DMS 273 treated with DMSO at 0.1 percent for 48 hours (cell line): ENCODE data around the gene OTOP2.
"Not testable (repeated sequence)": the region's sequence is repeated elsewhere in the genome, so short reads cannot be mapped to it uniquely, and the experiment has no call there.

Source experiments
- DNase-seq: peaks from one replicate; lab custom pipeline; 2025; lab: John Stamatoyannopoulos, UW

Gene OTOP2

GRCh38 chr17:74971069-74971841 lies 47.2 kb downstream of the OTOP2 start:
- DNase-seq: no peak

DNA sequence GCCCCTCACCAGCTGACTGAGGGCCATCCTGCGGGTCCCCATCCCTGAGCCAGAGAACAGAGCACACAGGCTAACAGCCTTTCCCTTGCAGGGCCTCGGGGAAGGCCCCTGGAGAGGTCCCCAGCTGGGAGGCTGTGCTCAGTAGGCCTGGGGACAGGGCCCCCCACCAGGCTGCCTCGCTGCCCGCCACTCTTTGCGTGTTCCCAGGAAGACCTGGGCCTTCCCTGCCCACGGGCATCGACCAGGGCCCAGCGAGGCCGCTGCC lies 47.7 kb downstream of the OTOP2 start:
- DNase-seq: no peak

DNA sequence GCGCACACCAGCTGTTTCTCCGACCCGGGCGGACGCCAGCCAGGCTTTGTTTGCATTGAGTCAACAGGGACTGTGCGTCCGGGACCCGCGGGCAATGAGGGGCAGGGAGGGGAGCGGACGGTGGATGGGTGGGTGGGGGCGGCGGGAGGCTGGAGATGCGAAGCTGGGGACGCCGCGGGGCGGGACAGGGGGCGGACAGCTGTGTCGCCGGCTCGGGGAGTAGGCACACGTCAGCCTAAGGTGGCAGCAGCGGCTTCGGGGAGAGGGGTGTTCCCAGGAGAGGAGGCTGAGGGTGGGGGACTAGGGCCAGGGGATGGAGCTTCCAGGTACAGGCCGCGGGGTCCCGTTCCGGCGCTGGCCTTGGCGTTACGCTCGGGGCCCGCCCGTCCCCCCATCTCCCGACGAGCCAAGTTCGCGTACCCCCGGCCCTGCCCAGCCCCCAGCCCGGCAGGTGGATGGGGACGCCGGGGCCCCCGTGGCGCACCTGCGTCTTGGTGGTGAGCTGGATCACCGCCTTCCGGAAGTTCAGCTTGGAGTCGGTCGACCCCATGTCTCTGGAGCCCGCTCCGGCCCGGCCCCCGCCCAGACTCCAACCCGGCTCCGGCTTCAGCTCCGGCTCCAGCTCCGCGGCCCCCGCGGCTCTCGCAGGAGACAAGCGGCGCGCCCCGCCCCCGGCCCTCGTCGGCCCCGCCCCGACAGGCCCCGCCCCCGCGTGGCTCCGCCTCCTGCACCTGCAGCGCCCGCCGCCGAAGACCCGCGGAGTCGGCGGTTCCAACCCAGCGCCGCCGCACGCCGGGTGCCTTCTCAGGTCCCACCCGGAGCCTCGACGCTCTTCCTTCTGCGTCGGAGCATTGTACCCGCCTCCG lies 48.3 kb downstream of the OTOP2 start, which contains the start of gene HID1:
Gene HID1, minus strand, starts transcription at position 653 of the 866 bp plus-strand sequence. Its CDS starts 103 bp downstream, at position 550.
- DNase-seq: no peak

GRCh38 chr17:74972973-74973328 lies 48.9 kb downstream of the OTOP2 start:
- no peak for DNase-seq

DNA sequence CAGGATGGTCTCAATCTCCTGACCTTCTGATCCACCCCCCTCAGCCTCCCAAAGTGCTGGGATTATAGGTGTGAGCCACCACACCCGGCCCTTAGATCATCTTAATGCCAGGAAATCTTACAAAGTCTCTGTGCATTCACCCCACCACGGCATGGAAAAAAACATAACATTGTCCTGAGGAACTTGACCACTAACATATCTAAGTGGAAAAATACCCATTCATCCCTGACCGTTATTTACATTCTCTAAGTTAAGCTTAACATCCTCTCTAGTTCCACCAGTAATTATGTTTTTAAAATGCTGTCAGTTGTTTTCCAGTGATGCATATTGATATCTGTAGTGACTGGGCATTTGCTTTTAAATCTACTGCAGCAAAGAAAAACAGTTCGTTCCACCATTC lies 51.9 kb downstream of the OTOP2 start:
- no peak for DNase-seq

GRCh38 chr17:74977802-74978201 lies 53.7 kb downstream of the OTOP2 start:
- DNase-seq: no peak

DNA sequence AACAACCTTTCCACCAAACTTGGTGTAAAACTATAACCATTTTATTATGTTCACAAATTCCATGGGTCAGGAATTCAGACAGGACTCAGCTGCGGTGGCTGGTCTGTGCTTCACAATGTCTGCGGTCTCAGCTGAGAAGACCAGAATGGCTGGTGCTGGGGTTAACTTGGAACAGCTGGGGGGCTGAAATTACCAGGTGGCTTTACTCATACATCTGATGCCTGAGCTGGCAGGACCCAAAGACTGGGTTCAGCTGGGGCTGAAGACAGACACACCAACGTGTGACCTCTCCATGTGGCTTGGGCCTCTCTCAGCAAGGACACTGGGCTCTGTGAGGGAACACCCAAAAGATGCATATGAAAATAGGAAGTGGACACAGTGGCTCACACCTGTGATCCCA lies 54.2 kb downstream of the OTOP2 start:
- no peak for DNase-seq

DNA sequence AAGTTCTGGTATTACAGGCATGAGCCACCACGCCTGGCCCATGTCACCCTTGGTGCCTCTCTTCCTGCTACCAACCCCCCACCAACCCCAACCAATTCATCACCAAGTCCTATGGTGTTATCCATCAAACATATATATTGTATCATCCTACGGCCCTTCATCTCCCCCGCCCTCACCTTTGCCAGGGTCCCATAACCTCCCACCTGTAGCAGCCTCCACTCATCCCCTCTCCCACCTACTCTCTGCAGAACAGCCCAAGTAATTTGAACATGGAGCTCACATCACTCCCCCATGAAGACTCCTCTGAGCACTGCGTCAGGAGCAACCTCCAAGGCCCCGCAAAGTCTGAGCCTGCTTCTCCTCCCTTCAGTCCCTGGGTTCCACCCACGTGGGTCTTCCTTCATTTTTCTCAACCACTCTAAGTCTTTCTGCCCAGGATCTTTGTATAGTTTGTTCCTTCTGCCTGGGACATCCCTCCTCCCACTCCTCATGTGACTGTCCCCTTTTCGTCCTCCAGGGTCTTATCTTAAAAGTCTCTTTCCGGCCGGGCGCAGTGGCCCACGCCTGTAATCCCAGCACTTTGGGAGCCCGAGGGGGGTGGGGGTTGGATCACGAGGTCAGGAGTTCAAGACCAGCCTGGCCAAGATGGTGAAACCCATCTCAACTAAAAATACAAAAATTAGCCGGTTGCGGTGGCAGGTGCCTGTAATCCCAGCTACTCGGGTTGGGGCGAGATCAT lies 55.5 kb downstream of the OTOP2 start:
- DNase-seq: no peak

GRCh38 chr17:74981318-74981978 lies 57.4 kb downstream of the OTOP2 start:
- DNase-seq: no peak

GRCh38 chr17:74981979-74982662 lies 58.0 kb downstream of the OTOP2 start:
- no peak for DNase-seq

DNA sequence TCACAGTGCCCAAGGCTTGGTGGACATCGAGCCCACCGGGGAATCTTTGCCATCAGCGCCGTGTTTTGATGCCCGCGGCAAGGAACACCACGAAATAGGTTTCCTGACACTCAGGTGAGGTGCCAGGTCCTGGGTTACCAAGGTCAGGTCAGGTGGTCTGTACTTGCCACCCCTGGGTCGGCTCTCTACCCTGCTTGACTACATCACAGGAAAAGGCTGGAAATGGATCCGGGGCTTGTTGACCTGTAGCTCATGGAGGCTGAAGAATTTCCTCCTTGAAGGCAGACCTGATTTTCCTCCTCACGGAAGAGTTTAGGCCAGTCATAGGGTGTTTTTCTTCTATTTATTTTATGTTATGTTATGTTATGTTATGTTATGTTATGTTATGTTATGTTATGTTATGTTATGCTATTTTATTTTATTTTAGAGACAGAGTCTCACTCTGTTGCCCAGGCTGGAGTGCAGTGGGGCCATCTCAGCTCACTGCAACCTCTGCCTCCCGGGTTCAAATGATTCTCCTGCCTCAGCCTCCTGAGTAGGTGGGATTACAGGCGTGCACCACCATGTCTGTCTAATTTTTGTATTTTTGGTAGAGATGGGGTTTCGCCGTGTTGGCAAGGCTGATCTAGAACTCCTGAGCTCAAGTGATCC lies 58.7 kb downstream of the OTOP2 start:
- DNase-seq: not testable (repeated sequence)
